ENCODE data around the gene ST3GAL6.

GRCh38 chr3:98763819-98764418 is 779 bp downstream of the ST3GAL6 start:
- TF ChIP-seq CTCF (IDR thresholded peaks at IDR 0.05; ENCODE audit: low read depth, low read length, poor library complexity, severe bottlenecking) (no peak), EZH2phosphoT487 (IDR thresholded peaks at IDR 0.05; ENCODE audit: borderline replicate concordance, low read length) (no peak)

All from DOHH2 (cell line).